ENCODE results near the gene CNNM2. TPM values are rescaled to one million over a fixed set of nuclear protein-coding genes. Genes with fewer than 3 reads are reported as not detected.
A peak's percentile ranks its signal among the peaks of the same experiment; 100 is the strongest.

Gene CNNM2
- total and polyA plus RNA-seq, 7 donors: 0.49 to 2.6 (median 1.3) TPM

GRCh38 chr10:103110407-103110806 lies 192.3 kb downstream of the CNNM2 start:
- no peak for TF ChIP-seq CTCF (IDR thresholded peaks at IDR 0.05)
- no peaks in the 10 kb centered on the region for H3K9me3 ChIP-seq
- H3K27ac ChIP-seq: peak overlapping the region; percentile 70
- peaks cover 92% of the 10 kb centered on the region for H3K4me1 ChIP-seq
- peaks cover 0 to 12% of the 10 kb centered on the region in 2 donors for H3K36me3 ChIP-seq (ENCODE audit: insufficient read depth in 1 of 2, low read depth in 1 of 2)
- H3K4me3 ChIP-seq: peak overlapping the region; percentile 26
- no peak for DNase-seq
- ATAC-seq: peak in 1 of 4 donors; percentile 7
- intact Hi-C loops (cut with DNase I): loop anchor here in 1 of 2 donors (5.0 kb wide), 1 partner anchor 37 kb away; no protein-coding TSS in a partner anchor
- H3K27me3 ChIP-seq (ENCODE audit: insufficient read depth in 3 of 3, low read length in 2 of 3): no peaks in the 10 kb centered on the region

GRCh38 chr10:103111031-103111917 lies 193.2 kb downstream of the CNNM2 start:
- H3K27me3 ChIP-seq (ENCODE audit: insufficient read depth in 3 of 3, low read length in 2 of 3): no peaks in the 10 kb centered on the region
- intact Hi-C loops (cut with DNase I): loop anchor here in 1 of 2 donors (5.0 kb wide), 1 partner anchor 36 kb away; no protein-coding TSS in a partner anchor
- peaks cover 92% of the 10 kb centered on the region for H3K4me1 ChIP-seq
- ATAC-seq (peak; percentile 65 to 85 (median 75)), DNase-seq (no peak)
- peak; percentile 3 for TF ChIP-seq CTCF (IDR thresholded peaks at IDR 0.05)
- H3K9me3 ChIP-seq: no peaks in the 10 kb centered on the region
- 6 to 11% (median 6%) methylated on average over 2 of the region's 2 CpGs for WGBS, 3 donors
- H3K27ac ChIP-seq: peak overlapping the region; percentile 70
- H3K36me3 ChIP-seq (ENCODE audit: insufficient read depth in 1 of 2, low read depth in 1 of 2): peaks cover 0 to 4% of the 10 kb centered on the region in 2 donors
- peak overlapping the region; percentile 26 for H3K4me3 ChIP-seq

GRCh38 chr10:103111918-103112877 lies 194.1 kb downstream of the CNNM2 start:
- Histone ChIP-seq H3K27me3 (ENCODE audit: insufficient read depth in 3 of 3, low read length in 2 of 3) (no peaks in the 10 kb centered on the region), H3K27ac (peak overlapping the region; percentile 70), H3K4me3 (peak overlapping the region; percentile 26), H3K36me3 (ENCODE audit: insufficient read depth in 1 of 2, low read depth in 1 of 2) (no peaks in the 10 kb centered on the region), H3K4me1 (peaks cover 93% of the 10 kb centered on the region), H3K9me3 (no peaks in the 10 kb centered on the region)
- DNase-seq: no peak
- intact Hi-C loops (cut with DNase I): loop anchor here in 1 of 2 donors (5.0 kb wide), 1 partner anchor 35 kb away; no protein-coding TSS in a partner anchor
- ATAC-seq: peak in 1 of 4 donors; percentile 12
- 56 to 66% (median 59%) methylated on average over 4 of the region's 4 CpGs for WGBS, 3 donors
- no peak for TF ChIP-seq CTCF (IDR thresholded peaks at IDR 0.05)

- H3K4me3 ChIP-seq: no peak overlapping the region
- WGBS, 3 donors: 93 to 98% (median 95%) methylated on average over 6 of the region's 6 CpGs
- peaks cover 96% of the 10 kb centered on the region for H3K4me1 ChIP-seq
- ATAC-seq (no peak), DNase-seq (no peak)
- no peaks in the 10 kb centered on the region for H3K36me3 ChIP-seq (ENCODE audit: insufficient read depth in 1 of 2, low read depth in 1 of 2)
- peak overlapping the region; percentile 70 for H3K27ac ChIP-seq
- H3K27me3 ChIP-seq (ENCODE audit: insufficient read depth in 3 of 3, low read length in 2 of 3): no peaks in the 10 kb centered on the region
- intact Hi-C loops (cut with DNase I): loop anchor here (5.0 kb wide), 2 partner anchors 32 to 37 kb away; no protein-coding TSS in a partner anchor
- TF ChIP-seq CTCF (IDR thresholded peaks at IDR 0.05): no peak
- H3K9me3 ChIP-seq: no peaks in the 10 kb centered on the region
Observed at GRCh38 chr10:103114876-103115275, 196.8 kb downstream of the CNNM2 start.
